Loucy (cell line): ENCODE data around the gene IL1A.

Experiments used
- H2AFZ ChIP-seq: fragments of 200-600 bp; sonication (generic); 2 replicates; pipeline ENCODE4 v1.6.0; 2016; ENCODE audit warnings: antibody characterized with exemption, mild to moderate bottlenecking, low read length, moderate library complexity
- H3F3A ChIP-seq: fragments of 200-600 bp; 2 replicates; pipeline ENCODE4 v1.6.0; 2016; ENCODE audit warnings: antibody characterized with exemption, low read depth, mild to moderate bottlenecking
- H3K27me3 ChIP-seq: fragments of 200-600 bp; sonication (generic); 2 replicates; pipeline ENCODE4 v1.6.1; 2014; ENCODE audit warnings: low read length, mild to moderate bottlenecking; ENCODE audit not compliant: insufficient read depth, poor library complexity, severe bottlenecking
- H3K36me3 ChIP-seq: fragments of 200-600 bp; sonication (generic); 2 replicates; pipeline ENCODE4 v1.6.1; 2016; ENCODE audit warnings: low read length; ENCODE audit not compliant: insufficient read depth
- H3K4me1 ChIP-seq: fragments of 200-600 bp; sonication (generic); 2 replicates; pipeline ENCODE4 v1.5.1; 2014; ENCODE audit warnings: low read length, mild to moderate bottlenecking; ENCODE audit not compliant: insufficient read depth, poor library complexity, severe bottlenecking
- H3K4me2 ChIP-seq: fragments of 200-600 bp; sonication (generic); 2 replicates; pipeline ENCODE4 v1.6.0; 2014; ENCODE audit warnings: antibody characterized with exemption, low read length, low read depth, mild to moderate bottlenecking; ENCODE audit not compliant: poor library complexity, severe bottlenecking
- H3K4me3 ChIP-seq: fragments of 200-600 bp; sonication (generic); 2 replicates; pipeline ENCODE4 v1.5.1; 2014; ENCODE audit warnings: low read length, mild to moderate bottlenecking, mixed read lengths; ENCODE audit not compliant: poor library complexity, severe bottlenecking
- H3K79me2 ChIP-seq: fragments of 200-600 bp; sonication (generic); 2 replicates; pipeline ENCODE4 v1.6.1; 2014; ENCODE audit warnings: low read length; ENCODE audit not compliant: insufficient read depth
- H3K9ac ChIP-seq: fragments of 200-600 bp; sonication (generic); 2 replicates; pipeline ENCODE4 v1.6.0; 2014; ENCODE audit warnings: mild to moderate bottlenecking, low read depth, low read length, moderate library complexity; ENCODE audit not compliant: poor library complexity, severe bottlenecking
- H3K9me2 ChIP-seq: fragments of 200-600 bp; sonication (generic); replicated peaks from 2 replicates; pipeline ENCODE4 v1.6.1; 2016; ENCODE audit warnings: low read depth, low read length, mixed read lengths
- H3K9me3 ChIP-seq: fragments of 200-600 bp; sonication (generic); 2 replicates; pipeline ENCODE4 v1.6.1; 2014; ENCODE audit warnings: mild to moderate bottlenecking, antibody characterized with exemption, low read length, low read depth; ENCODE audit not compliant: insufficient read depth
- H4K20me1 ChIP-seq: fragments of 200-600 bp; sonication (generic); 2 replicates; pipeline ENCODE4 v1.6.0; 2014; ENCODE audit warnings: antibody characterized with exemption, low read length, mild to moderate bottlenecking; ENCODE audit not compliant: insufficient read depth, poor library complexity, severe bottlenecking
- EZH2phosphoT487 ChIP-seq: fragments of 200-600 bp; IDR thresholded peaks from 2 replicates; pipeline ENCODE4 v1.6.1; 2018; ENCODE audit warnings: antibody characterized with exemption, mild to moderate bottlenecking, moderate library complexity, borderline replicate concordance
- TF ChIP-seq, protein P1 (sequence below): fragments of 200-600 bp; sonication (generic); conservative IDR thresholded peaks from 2 replicates; pipeline ENCODE4 v1.5.1; 2014; ENCODE audit warnings: mild to moderate bottlenecking, antibody characterized with exemption, low read length

IL1A gene

GRCh38 chr2:112768432-112768831 is 15.9 kb downstream of the IL1A start:
- Histone ChIP-seq H3K79me2 (peaks cover 9% of the 10 kb centered on the region), H3K4me3 (no peak overlapping the region), H4K20me1 (peaks cover under 1% of the 10 kb centered on the region), H3F3A (no peaks in the 10 kb centered on the region), H3K9me2 (no peaks in the 10 kb centered on the region), H3K9me3 (no peaks in the 10 kb centered on the region), H3K27me3 (no peaks in the 10 kb centered on the region), H3K9ac (no peak overlapping the region), H3K36me3 (no peaks in the 10 kb centered on the region), H2AFZ (no peak overlapping the region), H3K4me2 (peak overlapping the region; percentile 19), H3K4me1 (peaks cover 13% of the 10 kb centered on the region)
- TF ChIP-seq, protein P1, sequence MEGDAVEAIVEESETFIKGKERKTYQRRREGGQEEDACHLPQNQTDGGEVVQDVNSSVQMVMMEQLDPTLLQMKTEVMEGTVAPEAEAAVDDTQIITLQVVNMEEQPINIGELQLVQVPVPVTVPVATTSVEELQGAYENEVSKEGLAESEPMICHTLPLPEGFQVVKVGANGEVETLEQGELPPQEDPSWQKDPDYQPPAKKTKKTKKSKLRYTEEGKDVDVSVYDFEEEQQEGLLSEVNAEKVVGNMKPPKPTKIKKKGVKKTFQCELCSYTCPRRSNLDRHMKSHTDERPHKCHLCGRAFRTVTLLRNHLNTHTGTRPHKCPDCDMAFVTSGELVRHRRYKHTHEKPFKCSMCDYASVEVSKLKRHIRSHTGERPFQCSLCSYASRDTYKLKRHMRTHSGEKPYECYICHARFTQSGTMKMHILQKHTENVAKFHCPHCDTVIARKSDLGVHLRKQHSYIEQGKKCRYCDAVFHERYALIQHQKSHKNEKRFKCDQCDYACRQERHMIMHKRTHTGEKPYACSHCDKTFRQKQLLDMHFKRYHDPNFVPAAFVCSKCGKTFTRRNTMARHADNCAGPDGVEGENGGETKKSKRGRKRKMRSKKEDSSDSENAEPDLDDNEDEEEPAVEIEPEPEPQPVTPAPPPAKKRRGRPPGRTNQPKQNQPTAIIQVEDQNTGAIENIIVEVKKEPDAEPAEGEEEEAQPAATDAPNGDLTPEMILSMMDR = no peak
- no peak for TF ChIP-seq EZH2phosphoT487

GRCh38 chr2:112767693-112768330 is 16.5 kb downstream of the IL1A start:
- peaks cover 20% of the 10 kb centered on the region for H3K4me1 ChIP-seq

GRCh38 chr2:112765251-112765650 is 19.0 kb downstream of the IL1A start:
- Histone ChIP-seq H3K4me2 (peak overlapping the region; percentile 90), H3K9me2 (no peaks in the 10 kb centered on the region), H2AFZ (peak overlapping the region; percentile 83), H3F3A (no peaks in the 10 kb centered on the region), H3K27me3 (no peaks in the 10 kb centered on the region), H4K20me1 (peaks cover 24% of the 10 kb centered on the region), H3K4me1 (peaks cover 40% of the 10 kb centered on the region), H3K4me3 (peak overlapping the region; percentile 90), H3K9ac (peak overlapping the region; percentile 70), H3K9me3 (no peaks in the 10 kb centered on the region), H3K79me2 (peaks cover 41% of the 10 kb centered on the region), H3K36me3 (peaks cover 2% of the 10 kb centered on the region; the same call in 1 of the 2 replicates)
- TF ChIP-seq, protein P1 = no peak
- no peak for TF ChIP-seq EZH2phosphoT487

More at GRCh38 chr2:112767693-112768330, 16.5 kb downstream of the IL1A start:
- Histone ChIP-seq H3K4me2 (peak overlapping the region; percentile 19), H3K9me2 (no peaks in the 10 kb centered on the region), H3K4me3 (no peak overlapping the region), H3K27me3 (no peaks in the 10 kb centered on the region), H3F3A (no peaks in the 10 kb centered on the region), H3K9me3 (no peaks in the 10 kb centered on the region), H4K20me1 (peaks cover 5% of the 10 kb centered on the region), H3K36me3 (no peaks in the 10 kb centered on the region), H2AFZ (no peak overlapping the region), H3K9ac (no peak overlapping the region), H3K79me2 (peaks cover 16% of the 10 kb centered on the region)
- TF ChIP-seq, protein P1 = no peak
- no peak for TF ChIP-seq EZH2phosphoT487
